GM12878 (cell line): ENCODE measurements around the gene KCTD16. TPM values are rescaled to one million over a fixed set of nuclear protein-coding genes. Genes with fewer than 3 reads are reported as not detected.

Experiments
- ATAC-seq: fragments of 200-7000 bp; cut with Tn5 transposase; 3 replicates; pipeline ENCODE4 v1.9.1; 2020; ENCODE audit warnings: mild to moderate bottlenecking, moderate library complexity
- BruUV-seq: library from RNA; stranded (reverse); fragments of 400-500 nt; replicated peaks from 2 replicates; lab custom pipeline; 2021; lab: Mats Ljungman, UMichigan
- CTCF ChIA-PET: fragments of 300-600 bp; sonication (Branson Sonifier 250); formaldehyde crosslinking; extraction: SDS; loops from one replicate; lab custom pipeline; 2021; ENCODE audit warnings: inconsistent platforms; lab: Yijun Ruan, JAX
- POLR2A ChIA-PET: fragments of 350-600 bp; formaldehyde crosslinking; extraction: SDS; loops from one replicate; lab custom pipeline; 2021; ENCODE audit warnings: inconsistent platforms; lab: Charles Lee
- RAD21 ChIA-PET: fragments of 300-600 bp; sonication (Branson Sonifier 250); formaldehyde crosslinking; loops from one replicate; lab custom pipeline; 2023; ENCODE audit warnings: antibody characterized with exemption; ENCODE audit not compliant: unreplicated experiment; lab: Charles Lee
- SMC1A ChIA-PET: fragments of 300-600 bp; sonication (Branson Sonifier 250); formaldehyde crosslinking; loops from one replicate; lab custom pipeline; 2023; ENCODE audit not compliant: unreplicated experiment, uncharacterized antibody; lab: Charles Lee
- DNase-seq: peaks from one replicate; pipeline ENCODE4 v3.0.0-alpha.2; 2011; ENCODE audit warnings: low read depth, low spot score
- FAIRE-seq: peaks from 3 replicates; lab custom pipeline; 2011; peaks lifted over from hg19 to GRCh38; lab: Jason Lieb, UNC
- H2AFZ ChIP-seq: 2 replicates; pipeline ENCODE4 v1.6.0; 2011; ENCODE audit warnings: low read depth, low read length, control low read depth; ENCODE audit not compliant: control insufficient read depth
- H3K27ac ChIP-seq: 2 replicates; pipeline ENCODE4 v1.5.1; 2011; ENCODE audit warnings: control low read depth; ENCODE audit not compliant: control insufficient read depth, insufficient read depth
- H3K27me3 ChIP-seq, 2 experiments: replicated peaks in 1 of 2; 2 replicates each; pipeline versions ENCODE4 v1.6.0 to v1.6.1; 2011; ENCODE audit warnings: low read length in 1 of 2; ENCODE audit not compliant: control insufficient read depth in 2 of 2, insufficient read depth in 2 of 2
- H3K36me3 ChIP-seq, 2 experiments: 2 replicates each; pipeline ENCODE4 v1.5.1; 2011; ENCODE audit warnings: low read length in 1 of 2; ENCODE audit not compliant: control insufficient read depth in 2 of 2, insufficient read depth in 2 of 2
- H3K4me1 ChIP-seq: 2 replicates; pipeline ENCODE4 v1.6.1; 2011; ENCODE audit warnings: mild to moderate bottlenecking, low read length, moderate library complexity, mixed read lengths; ENCODE audit not compliant: control insufficient read depth, insufficient read depth
- H3K4me2 ChIP-seq: 2 replicates; pipeline ENCODE4 v1.6.0; 2011; ENCODE audit warnings: control low read depth; ENCODE audit not compliant: control insufficient read depth, insufficient read depth
- H3K4me3 ChIP-seq: fragments of 200-600 bp; sonication (generic); 2 replicates; pipeline ENCODE4 v1.5.1; 2016
- H3K79me2 ChIP-seq: 2 replicates; pipeline ENCODE4 v1.6.0; 2011; ENCODE audit warnings: low read length; ENCODE audit not compliant: control insufficient read depth, insufficient read depth
- H3K9ac ChIP-seq: 2 replicates; pipeline ENCODE4 v1.8.0; 2011; ENCODE audit warnings: low read length, control low read depth, mixed read lengths; ENCODE audit not compliant: control insufficient read depth, insufficient read depth
- H3K9me3 ChIP-seq: replicated peaks from 3 replicates; pipeline ENCODE4 v1.5.1; 2011; ENCODE audit warnings: mild to moderate bottlenecking, low read length; ENCODE audit not compliant: control insufficient read depth, insufficient read depth
- H4K20me1 ChIP-seq: 2 replicates; pipeline ENCODE4 v1.6.0; 2011; ENCODE audit not compliant: control insufficient read depth, insufficient read depth
- BRCA1 ChIP-seq: IDR thresholded peaks from 2 replicates; pipeline ENCODE4 v1.6.1; 2011; ENCODE audit warnings: low read depth, low read length, improper control_type of control experiment
- CREB1 ChIP-seq: IDR thresholded peaks from 2 replicates; pipeline ENCODE4 v1.6.1; 2012; ENCODE audit warnings: low read depth, mild to moderate bottlenecking, inconsistent platforms
- GATAD2B ChIP-seq: fragments of 450-650 bp; conservative IDR thresholded peaks from 2 replicates; pipeline ENCODE4 v1.6.1; 2017; ENCODE audit warnings: low read depth, mild to moderate bottlenecking, moderate library complexity
- KDM1A ChIP-seq: fragments of 200-600 bp; sonication (generic); IDR thresholded peaks from 2 replicates; pipeline ENCODE4 v1.6.1; 2016; ENCODE audit warnings: borderline replicate concordance
- MYC ChIP-seq: IDR thresholded peaks from 2 replicates; pipeline ENCODE4 v1.6.1; 2011; ENCODE audit warnings: mild to moderate bottlenecking, low read length, moderate library complexity, inconsistent platforms; ENCODE audit not compliant: insufficient read depth, insufficient replicate concordance, insufficient read length, severe bottlenecking
- NRF1 ChIP-seq: conservative IDR thresholded peaks from 2 replicates; pipeline ENCODE4 v1.6.1; 2011; ENCODE audit warnings: mild to moderate bottlenecking, low read depth, low read length, improper control_type of control experiment
- POLR2A ChIP-seq: IDR thresholded peaks from 2 replicates; pipeline ENCODE4 v1.6.1; 2011; ENCODE audit warnings: low read depth, mild to moderate bottlenecking, low read length
- SPI1 ChIP-seq: IDR thresholded peaks from 2 replicates; pipeline ENCODE4 v1.6.1; 2011; ENCODE audit warnings: low read depth, mild to moderate bottlenecking, low read length, moderate library complexity, borderline replicate concordance; ENCODE audit not compliant: insufficient read depth
- ZNF207 ChIP-seq: fragments of 450-650 bp; IDR thresholded peaks from 2 replicates; pipeline ENCODE4 v1.6.1; 2014; ENCODE audit warnings: antibody characterized with exemption, mild to moderate bottlenecking, borderline replicate concordance
- WGBS: methylation state at CpG from one replicate; pipeline ENCODE4 v1.1.6; 2016; ENCODE audit warnings: low lambda C conversion rate; ENCODE audit not compliant: insufficient replicate concordance, insufficient coverage; ENCODE audit errors: missing lambda C conversion rate; 5-methylcytosine and 5-hydroxymethylcytosine counted together
- in situ Hi-C: fragments of 300-500 bp; cut with MboI; formaldehyde crosslinking; loops from 9 replicates; pipeline ENCODE4 v1.14.3; 2018; ENCODE audit warnings: mixed read lengths
- intact Hi-C: fragments of 100-400 bp; cut with micrococcal nuclease; formaldehyde crosslinking; loops from one replicate; pipeline ENCODE4 v1.14.2; 2022; ENCODE audit not compliant: unreplicated experiment
- polyA plus RNA-seq, 11 experiments: library from polyadenylated mRNA; depleted of rRNA in 4 of 11; unstranded in 6 of 11; stranded (reverse) in 5 of 11; fragments of >200 nt; fragmentation: Nextera tagmentation in 4 of 11; fragmentation: Illumina TruSeq in 1 of 11; extraction: Ambion mirVana in 4 of 11; extraction: Trizol in 1 of 11; gene quantifications; 1 replicate in 1 of 11; 2 replicates in 10 of 11; pipeline versions ENCODE4 v1.2.1 to v1.2.3, GENCODE V29; 2011 to 2016; ENCODE audit warnings: inconsistent platforms in 2 of 11, missing spikeins in 2 of 11, low read depth in 1 of 11
- total RNA-seq, 4 experiments: library from RNA; depleted of rRNA in 3 of 4; stranded (reverse); fragments of >200 nt in 3 of 4; fragmentation: Illumina TruSeq in 1 of 4; extraction: Trizol in 1 of 4; gene quantifications; 2 replicates each; pipeline versions ENCODE4 v1.2.1 to v1.2.3, GENCODE V29; 2013 to 2021
- TF ChIP-seq, protein P1 (sequence below): IDR thresholded peaks from 2 replicates; pipeline ENCODE4 v1.6.1; 2011; ENCODE audit warnings: mild to moderate bottlenecking, low read depth, low read length, moderate library complexity; ENCODE audit not compliant: insufficient replicate concordance

The KCTD16 gene
- total and polyA plus RNA-seq, 10 of the 15 experiments (the other 5 are each of a cell fraction or from before 2014, with no cell fraction given), result 0.03 to 0.10 (median 0.06) TPM; not detected in 3

DNA sequence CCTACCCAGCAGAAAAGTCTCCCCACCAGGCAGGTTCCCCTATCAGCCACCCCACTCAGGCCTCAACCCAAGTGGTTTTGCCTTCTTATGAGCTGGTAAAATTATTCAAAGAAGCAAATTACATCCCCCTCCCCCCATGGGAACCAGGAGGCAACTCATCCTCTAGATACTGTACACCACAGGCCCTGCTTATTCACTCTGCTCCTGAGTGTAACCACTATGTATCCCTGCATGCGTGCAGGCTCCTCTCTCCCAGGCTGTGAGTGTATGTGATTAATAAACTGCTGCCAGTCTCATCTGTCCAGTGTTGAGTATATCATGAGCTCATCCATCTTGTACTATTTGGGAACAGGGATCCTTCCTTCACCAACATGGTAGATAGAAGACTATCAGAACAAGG, 8.6 kb downstream of the KCTD16 start:
- intact Hi-C loops, result no loop called here
- Histone ChIP-seq H3K4me1 (no peaks in the 10 kb centered on the region), H3K4me2 (no peak overlapping the region), H3K9ac (no peak overlapping the region), H3K4me3 (no peak overlapping the region), H2AFZ (no peak overlapping the region), H4K20me1 (no peaks in the 10 kb centered on the region), H3K27ac (no peak overlapping the region), H3K79me2 (no peaks in the 10 kb centered on the region), H3K27me3 (no peaks in the 10 kb centered on the region; a peak in 1 of 4 replicates), H3K9me3 (no peaks in the 10 kb centered on the region), H3K36me3 (no peaks in the 10 kb centered on the region)
- no peak for DNase-seq
- in situ Hi-C loops, result no loop called here
- ChIA-PET RAD21 (no interaction called here), SMC1A (interaction anchor here (0.6 to 2.0 kb wide), 2 partner anchors 9 to 36 kb away, joined by 3 to 6 read pairs; no protein-coding TSS in a partner anchor), POLR2A (no interaction called here), CTCF (interaction anchor here (1.2 kb wide), 1 partner anchor 8 kb away, joined by 4 read pairs; the partner anchor contains the start of genes KCTD16 and YIPF5)
- no TSS peak for BruUV-seq
- WGBS, result 88% methylated on average over 1 of the region's 1 CpG
- ATAC-seq, result no peak
- no peak for FAIRE-seq
- TF ChIP-seq GATAD2B (no peak), SPI1 (no peak), KDM1A (no peak), ZNF207 (no peak), CREB1 (no peak), BRCA1 (no peak), MYC (no peak), NRF1 (no peak), POLR2A (no peak)
- TF ChIP-seq, protein P1, sequence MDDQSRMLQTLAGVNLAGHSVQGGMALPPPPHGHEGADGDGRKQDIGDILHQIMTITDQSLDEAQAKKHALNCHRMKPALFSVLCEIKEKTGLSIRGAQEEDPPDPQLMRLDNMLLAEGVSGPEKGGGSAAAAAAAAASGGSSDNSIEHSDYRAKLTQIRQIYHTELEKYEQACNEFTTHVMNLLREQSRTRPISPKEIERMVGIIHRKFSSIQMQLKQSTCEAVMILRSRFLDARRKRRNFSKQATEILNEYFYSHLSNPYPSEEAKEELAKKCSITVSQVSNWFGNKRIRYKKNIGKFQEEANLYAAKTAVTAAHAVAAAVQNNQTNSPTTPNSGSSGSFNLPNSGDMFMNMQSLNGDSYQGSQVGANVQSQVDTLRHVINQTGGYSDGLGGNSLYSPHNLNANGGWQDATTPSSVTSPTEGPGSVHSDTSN, result no peak
